OCI-LY7 (cell line): Measurements from ENCODE around the gene FBXO5. TPM values are rescaled to one million over a fixed set of nuclear protein-coding genes. Genes with fewer than 3 reads are reported as not detected.
"Not testable (repeated sequence)": the region's sequence is repeated elsewhere in the genome, so short reads cannot be mapped to it uniquely, and the experiment has no call there.

ENCODE experiments used
- BruUV-seq: library from RNA; stranded (reverse); fragments of 400-500 nt; replicated peaks from 2 replicates; lab custom pipeline; 2021; lab: Mats Ljungman, UMichigan
- CTCF ChIA-PET: fragments of 300-600 bp; sonication (Branson Sonifier 250); formaldehyde crosslinking; loops from one replicate; lab custom pipeline; 2022; ENCODE audit warnings: antibody characterized with exemption; ENCODE audit not compliant: unreplicated experiment; lab: Charles Lee
- POLR2A ChIA-PET: fragments of 300-600 bp; sonication (Branson Sonifier 250); formaldehyde crosslinking; loops from one replicate; lab custom pipeline; 2022; ENCODE audit warnings: antibody characterized with exemption; lab: Charles Lee
- DNase-seq: peaks from one replicate; pipeline ENCODE4 v3.0.0-alpha.2; 2015; ENCODE audit warnings: low spot score
- H2AFZ ChIP-seq: fragments of 200-600 bp; sonication (generic), shearing (Covaris generic); 2 replicates; pipeline ENCODE4 v1.6.1; 2014; ENCODE audit warnings: mild to moderate bottlenecking, antibody characterized with exemption, low read length, moderate library complexity
- H3K27ac ChIP-seq: fragments of 200-600 bp; sonication (generic); 2 replicates; pipeline ENCODE4 v1.5.1; 2014; ENCODE audit warnings: mixed run types, low read depth, mild to moderate bottlenecking, moderate library complexity, low read length, inconsistent platforms; ENCODE audit not compliant: poor library complexity, severe bottlenecking
- H3K36me3 ChIP-seq: fragments of 200-600 bp; sonication (generic); 2 replicates; pipeline ENCODE4 v1.6.1; 2014; ENCODE audit warnings: mild to moderate bottlenecking, antibody characterized with exemption, low read length, moderate library complexity, mixed read lengths; ENCODE audit not compliant: insufficient read depth
- H3K4me1 ChIP-seq: fragments of 200-600 bp; sonication (generic); 2 replicates; pipeline ENCODE4 v1.5.1; 2014; ENCODE audit warnings: mild to moderate bottlenecking, low read length; ENCODE audit not compliant: insufficient read depth, poor library complexity, severe bottlenecking
- H3K4me2 ChIP-seq: fragments of 200-600 bp; sonication (generic); 2 replicates; pipeline ENCODE4 v1.6.1; 2014; ENCODE audit warnings: mild to moderate bottlenecking, low read length
- H3K4me3 ChIP-seq: fragments of 200-600 bp; sonication (generic); 2 replicates; pipeline ENCODE4 v1.5.1; 2014; ENCODE audit warnings: mild to moderate bottlenecking, low read depth, low read length; ENCODE audit not compliant: poor library complexity, severe bottlenecking
- H3K79me2 ChIP-seq: fragments of 200-600 bp; sonication (generic); 2 replicates; pipeline ENCODE4 v1.6.1; 2016; ENCODE audit warnings: low read depth, mild to moderate bottlenecking, low read length, moderate library complexity, mixed read lengths; ENCODE audit not compliant: insufficient read depth
- H3K9me2 ChIP-seq: fragments of 200-600 bp; sonication (generic); 2 replicates; pipeline ENCODE4 v1.6.1; 2016; ENCODE audit warnings: mild to moderate bottlenecking, low read length, mixed read lengths; ENCODE audit not compliant: insufficient read depth
- H3K9me3 ChIP-seq: fragments of 200-600 bp; sonication (generic); 2 replicates; pipeline ENCODE4 v1.6.1; 2014; ENCODE audit warnings: mild to moderate bottlenecking, mixed run types, low read length, mixed read lengths
- H4K20me1 ChIP-seq: fragments of 200-600 bp; sonication (generic); 2 replicates; pipeline ENCODE4 v1.6.1; 2014; ENCODE audit warnings: mild to moderate bottlenecking, antibody characterized with exemption, low read length, moderate library complexity, mixed read lengths; ENCODE audit not compliant: insufficient read depth
- CTCF ChIP-seq: fragments of 200-600 bp; sonication (generic); conservative IDR thresholded peaks from 2 replicates; pipeline ENCODE4 v1.5.1; 2014; ENCODE audit warnings: mild to moderate bottlenecking, antibody characterized with exemption, low read length, moderate library complexity, mixed read lengths
- EZH2phosphoT487 ChIP-seq: fragments of 200-600 bp; sonication (generic); IDR thresholded peaks from 2 replicates; pipeline ENCODE4 v1.6.1; 2018; ENCODE audit warnings: low read depth, borderline replicate concordance, mild to moderate bottlenecking, mixed run types, antibody characterized with exemption, low read length, moderate library complexity, mixed read lengths
- intact Hi-C: fragments of 100-400 bp; cut with micrococcal nuclease; formaldehyde crosslinking; loops from one replicate; pipeline ENCODE4 v1.10.0; 2022; ENCODE audit not compliant: unreplicated experiment
- total RNA-seq, 2 experiments: library from RNA; depleted of rRNA in 1 of 2; stranded (reverse); fragments of >200 nt in 1 of 2; shearing (Covaris generic) in 1 of 2; gene quantifications; 2 replicates each; pipeline ENCODE4 v1.2.3, GENCODE V29; 2014 to 2022

The FBXO5 gene
- total RNA-seq, 2 experiments from 2014 or later = 53.2 to 68.0 TPM

- Histone ChIP-seq H3K4me3 (peak overlapping the region; percentile 2), H3K27ac (no peak overlapping the region), H2AFZ (no peak overlapping the region), H3K79me2 (peaks cover 89% of the 10 kb centered on the region), H4K20me1 (peaks cover 13% of the 10 kb centered on the region; the same call in 1 of the 2 replicates), H3K9me3 (no peaks in the 10 kb centered on the region; the same call in 1 of the 2 replicates), H3K4me2 (peak overlapping the region; percentile 86), H3K36me3 (peaks cover 56% of the 10 kb centered on the region), H3K9me2 (no peaks in the 10 kb centered on the region), H3K4me1 (peaks cover 22% of the 10 kb centered on the region)
- ChIA-PET CTCF (interaction anchor here (1.0 kb wide), 1 partner anchor 21 kb away, joined by 3 read pairs; no protein-coding TSS in a partner anchor), POLR2A (interaction anchor here (0.5 to 4.8 kb wide), 7 partner anchors 10 to 45 kb away, joined by 3 to 40 read pairs (median 5); partner anchors contain the start of gene FBXO5)
- no peak for DNase-seq
- no TSS peak for BruUV-seq
- intact Hi-C loops = loop anchor here (5.0 kb wide), 2 partner anchors 318 to 698 kb away; no protein-coding TSS in a partner anchor
- TF ChIP-seq CTCF = no peak
- no peak for TF ChIP-seq EZH2phosphoT487
Measured at GRCh38 chr6:153000243-153000642, 17.4 kb upstream of the FBXO5 start.

- intact Hi-C loops, DNase-seq, H3K9me3 ChIP-seq, H2AFZ ChIP-seq, H3K9me2 ChIP-seq, H3K27ac ChIP-seq, H3K4me3 ChIP-seq, BruUV-seq: not testable (repeated sequence)
- peaks cover 63% of the 10 kb centered on the region for H3K36me3 ChIP-seq
- peaks cover 94% of the 10 kb centered on the region for H3K79me2 ChIP-seq
- H3K4me1 ChIP-seq = peaks cover 22% of the 10 kb centered on the region
- peaks cover 13% of the 10 kb centered on the region; the same call in 1 of the 2 replicates for H4K20me1 ChIP-seq
- POLR2A ChIA-PET = interaction anchor here (1.6 to 4.8 kb wide), 4 partner anchors 14 to 315 kb away, joined by 5 to 40 read pairs (median 6); partner anchors contain the start of gene FBXO5
- H3K4me2 ChIP-seq = peak overlapping the region; percentile 29; the same call in 1 of the 2 replicates
- CTCF ChIA-PET = interaction anchor here (1.0 kb wide), 1 partner anchor 20 kb away, joined by 3 read pairs; no protein-coding TSS in a partner anchor
Measured at GRCh38 chr6:152999538-152999937, 16.7 kb upstream of the FBXO5 start.

GRCh38 chr6:152993847-152994246, 11.0 kb upstream of the FBXO5 start:
- TF ChIP-seq CTCF (no peak; the same call in 1 of the 2 replicates), EZH2phosphoT487 (no peak)
- Histone ChIP-seq H3K4me1 (no peaks in the 10 kb centered on the region), H3K36me3 (peaks cover 91% of the 10 kb centered on the region), H3K27ac (no peak overlapping the region), H4K20me1 (peaks cover 9% of the 10 kb centered on the region; the same call in 1 of the 2 replicates), H3K9me2 (no peaks in the 10 kb centered on the region), H2AFZ (no peak overlapping the region), H3K79me2 (peaks cover 90% of the 10 kb centered on the region), H3K4me2 (no peak overlapping the region), H3K4me3 (no peak overlapping the region), H3K9me3 (no peaks in the 10 kb centered on the region; the same call in 1 of the 2 replicates)
- intact Hi-C loops = no loop called here
- ChIA-PET POLR2A (no interaction called here), CTCF (no interaction called here)
- no peak for DNase-seq
- BruUV-seq = no TSS peak
